ENCODE data around the gene SLC9A3. TPM values are rescaled to one million over a fixed set of nuclear protein-coding genes. Genes with fewer than 3 reads are reported as not detected.

SLC9A3 gene
- total RNA-seq, 1 donor from 2014 or later = 1.6 TPM

GRCh38 chr5:556909-557441, 32.7 kb upstream of the SLC9A3 start:
- Histone ChIP-seq H3K4me1 (ENCODE audit: control insufficient read depth in 3 of 3, insufficient read depth in 3 of 3, low read length in 3 of 3) (no peaks in the 10 kb centered on the region), H3K9ac (ENCODE audit: low read depth in 1 of 3, low read length in 3 of 3) (no peak overlapping the region), H3K4me3 (ENCODE audit: low read length in 3 of 3) (no peak overlapping the region), H3K36me3 (ENCODE audit: control insufficient read depth in 3 of 3, insufficient read depth in 3 of 3, low read length in 3 of 3) (no peaks in the 10 kb centered on the region), H3K27me3 (ENCODE audit: control insufficient read depth in 3 of 3, insufficient read depth in 3 of 3, low read length in 3 of 3) (peaks cover 16 to 26% (median 19%) of the 10 kb centered on the region in 3 donors), H3K27ac (ENCODE audit: low read depth, low read length) (no peak overlapping the region), H3K9me3 (ENCODE audit: control insufficient read depth in 3 of 3, low read length in 3 of 3) (no peaks in the 10 kb centered on the region)

GRCh38 chr5:555058-555623, 30.9 kb upstream of the SLC9A3 start:
- Histone ChIP-seq H3K27ac (ENCODE audit: low read depth, low read length) (no peak overlapping the region), H3K9ac (ENCODE audit: low read depth in 1 of 3, low read length in 3 of 3) (no peak overlapping the region), H3K4me1 (ENCODE audit: control insufficient read depth in 3 of 3, insufficient read depth in 3 of 3, low read length in 3 of 3) (no peaks in the 10 kb centered on the region), H3K36me3 (ENCODE audit: control insufficient read depth in 3 of 3, insufficient read depth in 3 of 3, low read length in 3 of 3) (no peaks in the 10 kb centered on the region), H3K27me3 (ENCODE audit: control insufficient read depth in 3 of 3, insufficient read depth in 3 of 3, low read length in 3 of 3) (peaks cover 5 to 15% (median 12%) of the 10 kb centered on the region in 3 donors), H3K9me3 (ENCODE audit: control insufficient read depth in 3 of 3, low read length in 3 of 3) (peaks cover 0 to 3% (median 0%) of the 10 kb centered on the region in 3 donors), H3K4me3 (ENCODE audit: low read length in 3 of 3) (no peak overlapping the region)

- Histone ChIP-seq H3K4me3 (ENCODE audit: low read length in 3 of 3) (no peak overlapping the region), H3K36me3 (ENCODE audit: control insufficient read depth in 3 of 3, insufficient read depth in 3 of 3, low read length in 3 of 3) (no peaks in the 10 kb centered on the region), H3K27ac (ENCODE audit: low read depth, low read length) (no peak overlapping the region), H3K9me3 (ENCODE audit: control insufficient read depth in 3 of 3, low read length in 3 of 3) (peaks cover 0 to 6% (median 0%) of the 10 kb centered on the region in 3 donors), H3K27me3 (ENCODE audit: control insufficient read depth in 3 of 3, insufficient read depth in 3 of 3, low read length in 3 of 3) (peaks cover 4 to 14% (median 12%) of the 10 kb centered on the region in 3 donors), H3K9ac (ENCODE audit: low read depth in 1 of 3, low read length in 3 of 3) (no peak overlapping the region), H3K4me1 (ENCODE audit: control insufficient read depth in 3 of 3, insufficient read depth in 3 of 3, low read length in 3 of 3) (no peaks in the 10 kb centered on the region)
Observed at GRCh38 chr5:554284-554988, 30.2 kb upstream of the SLC9A3 start.

- H3K4me1 ChIP-seq (ENCODE audit: control insufficient read depth in 3 of 3, insufficient read depth in 3 of 3, low read length in 3 of 3) = no peaks in the 10 kb centered on the region
- no peak overlapping the region for H3K9ac ChIP-seq (ENCODE audit: low read depth in 1 of 3, low read length in 3 of 3)
- no peaks in the 10 kb centered on the region for H3K36me3 ChIP-seq (ENCODE audit: control insufficient read depth in 3 of 3, insufficient read depth in 3 of 3, low read length in 3 of 3)
- H3K4me3 ChIP-seq (ENCODE audit: low read length in 3 of 3) = no peak overlapping the region
- H3K27ac ChIP-seq (ENCODE audit: low read depth, low read length) = no peak overlapping the region
- peaks cover 0 to 6% (median 0%) of the 10 kb centered on the region in 3 donors for H3K9me3 ChIP-seq (ENCODE audit: control insufficient read depth in 3 of 3, low read length in 3 of 3)
- peaks cover 4 to 12% (median 8%) of the 10 kb centered on the region in 3 donors for H3K27me3 ChIP-seq (ENCODE audit: control insufficient read depth in 3 of 3, insufficient read depth in 3 of 3, low read length in 3 of 3)
Observed at GRCh38 chr5:553874-554273, 29.6 kb upstream of the SLC9A3 start.

GRCh38 chr5:551406-551805, 27.2 kb upstream of the SLC9A3 start:
- Histone ChIP-seq H3K36me3 (ENCODE audit: control insufficient read depth in 3 of 3, insufficient read depth in 3 of 3, low read length in 3 of 3) (no peaks in the 10 kb centered on the region), H3K27ac (ENCODE audit: low read depth, low read length) (no peak overlapping the region), H3K9me3 (ENCODE audit: control insufficient read depth in 3 of 3, low read length in 3 of 3) (peaks cover 0 to 6% (median 0%) of the 10 kb centered on the region in 3 donors), H3K4me1 (ENCODE audit: control insufficient read depth in 3 of 3, insufficient read depth in 3 of 3, low read length in 3 of 3) (no peaks in the 10 kb centered on the region), H3K27me3 (ENCODE audit: control insufficient read depth in 3 of 3, insufficient read depth in 3 of 3, low read length in 3 of 3) (peaks cover 13 to 25% (median 19%) of the 10 kb centered on the region in 3 donors), H3K4me3 (ENCODE audit: low read length in 3 of 3) (no peak overlapping the region), H3K9ac (ENCODE audit: low read depth in 1 of 3, low read length in 3 of 3) (no peak overlapping the region)

- Histone ChIP-seq H3K4me3 (ENCODE audit: low read length in 3 of 3) (no peak overlapping the region), H3K27me3 (ENCODE audit: control insufficient read depth in 3 of 3, insufficient read depth in 3 of 3, low read length in 3 of 3) (peaks cover 13 to 35% (median 29%) of the 10 kb centered on the region in 3 donors), H3K36me3 (ENCODE audit: control insufficient read depth in 3 of 3, insufficient read depth in 3 of 3, low read length in 3 of 3) (no peaks in the 10 kb centered on the region), H3K9ac (ENCODE audit: low read depth in 1 of 3, low read length in 3 of 3) (no peak overlapping the region), H3K9me3 (ENCODE audit: control insufficient read depth in 3 of 3, low read length in 3 of 3) (peaks cover 0 to 6% (median 0%) of the 10 kb centered on the region in 3 donors), H3K27ac (ENCODE audit: low read depth, low read length) (no peak overlapping the region), H3K4me1 (ENCODE audit: control insufficient read depth in 3 of 3, insufficient read depth in 3 of 3, low read length in 3 of 3) (peaks cover 0 to 4% (median 0%) of the 10 kb centered on the region in 3 donors)
Observed at GRCh38 chr5:549229-549628, 25.0 kb upstream of the SLC9A3 start.

- H3K27me3 ChIP-seq (ENCODE audit: control insufficient read depth in 3 of 3, insufficient read depth in 3 of 3, low read length in 3 of 3) = peaks cover 13 to 35% (median 29%) of the 10 kb centered on the region in 3 donors
- H3K9me3 ChIP-seq (ENCODE audit: control insufficient read depth in 3 of 3, low read length in 3 of 3) = peaks cover 0 to 6% (median 0%) of the 10 kb centered on the region in 3 donors
- no peak overlapping the region for H3K9ac ChIP-seq (ENCODE audit: low read depth in 1 of 3, low read length in 3 of 3)
- H3K27ac ChIP-seq (ENCODE audit: low read depth, low read length) = no peak overlapping the region
- H3K4me3 ChIP-seq (ENCODE audit: low read length in 3 of 3) = no peak overlapping the region
- H3K36me3 ChIP-seq (ENCODE audit: control insufficient read depth in 3 of 3, insufficient read depth in 3 of 3, low read length in 3 of 3) = no peaks in the 10 kb centered on the region
- peaks cover 0 to 6% (median 0%) of the 10 kb centered on the region in 3 donors for H3K4me1 ChIP-seq (ENCODE audit: control insufficient read depth in 3 of 3, insufficient read depth in 3 of 3, low read length in 3 of 3)
Observed at GRCh38 chr5:548256-548655, 24.0 kb upstream of the SLC9A3 start.

- Histone ChIP-seq H3K9ac (ENCODE audit: low read depth in 1 of 3, low read length in 3 of 3) (no peak overlapping the region), H3K27ac (ENCODE audit: low read depth, low read length) (no peak overlapping the region), H3K27me3 (ENCODE audit: control insufficient read depth in 3 of 3, insufficient read depth in 3 of 3, low read length in 3 of 3) (peaks cover 19 to 41% (median 29%) of the 10 kb centered on the region in 3 donors), H3K36me3 (ENCODE audit: control insufficient read depth in 3 of 3, insufficient read depth in 3 of 3, low read length in 3 of 3) (no peaks in the 10 kb centered on the region), H3K4me1 (ENCODE audit: control insufficient read depth in 3 of 3, insufficient read depth in 3 of 3, low read length in 3 of 3) (peaks cover 0 to 6% (median 0%) of the 10 kb centered on the region in 3 donors), H3K4me3 (ENCODE audit: low read length in 3 of 3) (no peak overlapping the region), H3K9me3 (ENCODE audit: control insufficient read depth in 3 of 3, low read length in 3 of 3) (peaks cover 0 to 6% (median 0%) of the 10 kb centered on the region in 3 donors)
Observed at GRCh38 chr5:547086-547924, 23.1 kb upstream of the SLC9A3 start.

GRCh38 chr5:546376-546908, 22.2 kb upstream of the SLC9A3 start:
- Histone ChIP-seq H3K4me3 (ENCODE audit: low read length in 3 of 3) (no peak overlapping the region), H3K27me3 (ENCODE audit: control insufficient read depth in 3 of 3, insufficient read depth in 3 of 3, low read length in 3 of 3) (peaks cover 25 to 46% (median 26%) of the 10 kb centered on the region in 3 donors), H3K4me1 (ENCODE audit: control insufficient read depth in 3 of 3, insufficient read depth in 3 of 3, low read length in 3 of 3) (peaks cover 0 to 6% (median 0%) of the 10 kb centered on the region in 3 donors), H3K36me3 (ENCODE audit: control insufficient read depth in 3 of 3, insufficient read depth in 3 of 3, low read length in 3 of 3) (no peaks in the 10 kb centered on the region), H3K9me3 (ENCODE audit: control insufficient read depth in 3 of 3, low read length in 3 of 3) (peaks cover 0 to 6% (median 0%) of the 10 kb centered on the region in 3 donors), H3K27ac (ENCODE audit: low read depth, low read length) (no peak overlapping the region), H3K9ac (ENCODE audit: low read depth in 1 of 3, low read length in 3 of 3) (no peak overlapping the region)

All from skeletal muscle tissue (tissue), 4 donors.